ENCODE results near the gene GOLIM4. TPM values are rescaled to one million over a fixed set of nuclear protein-coding genes. Genes with fewer than 3 reads are reported as not detected.

The GOLIM4 gene
- total and polyA plus RNA-seq, 2 experiments from 2014 or later, result 45.3 to 67.2 TPM

- no peaks in the 10 kb centered on the region for H3K9me2 ChIP-seq (replicated peaks; ENCODE audit: insufficient read depth)
- peaks cover 17% of the 10 kb centered on the region for H3K4me1 ChIP-seq (ENCODE audit: insufficient read depth)
- H3K27me3 ChIP-seq, result no peaks in the 10 kb centered on the region
- no peaks in the 10 kb centered on the region for H3K36me3 ChIP-seq (replicated peaks; ENCODE audit: insufficient read depth, low read depth)
- peaks cover 8% of the 10 kb centered on the region for H4K20me1 ChIP-seq (ENCODE audit: insufficient read depth, poor library complexity, severe bottlenecking)
- no peaks in the 10 kb centered on the region for H3K9me3 ChIP-seq (ENCODE audit: low read depth)
- no peak overlapping the region for H3K27ac ChIP-seq
- peaks cover 82% of the 10 kb centered on the region for H3K79me2 ChIP-seq
- H3K4me3 ChIP-seq, result no peak overlapping the region
- no peak for DNase-seq (ENCODE audit: low spot score)
- WGBS (ENCODE audit: low lambda C conversion rate, missing lambda C conversion rate), result 80% methylated on average over 5 of the region's 5 CpGs
- TF ChIP-seq EZH2phosphoT487 (IDR thresholded peaks at IDR 0.05; ENCODE audit: low read depth, severe bottlenecking, unreplicated experiment), result no peak
- no peak for TF ChIP-seq CTCF (IDR thresholded peaks at IDR 0.05; ENCODE audit: poor library complexity)
- TF ChIP-seq EZH2 (IDR thresholded peaks at IDR 0.05; ENCODE audit: borderline replicate concordance), result no peak
- no peak overlapping the region for H2AFZ ChIP-seq
- no peak overlapping the region for H3K4me2 ChIP-seq
Measured at GRCh38 chr3:168048414-168049330, 47.1 kb downstream of the GOLIM4 start.

GRCh38 chr3:168047936-168048335, 47.8 kb downstream of the GOLIM4 start:
- peaks cover 74% of the 10 kb centered on the region for H3K79me2 ChIP-seq
- DNase-seq (ENCODE audit: low spot score), result no peak
- H4K20me1 ChIP-seq (ENCODE audit: insufficient read depth, poor library complexity, severe bottlenecking), result peaks cover 8% of the 10 kb centered on the region
- WGBS (ENCODE audit: low lambda C conversion rate, missing lambda C conversion rate), result 86% methylated on average over 3 of the region's 3 CpGs
- no peaks in the 10 kb centered on the region for H3K9me2 ChIP-seq (replicated peaks; ENCODE audit: insufficient read depth)
- no peak overlapping the region for H3K27ac ChIP-seq
- no peak overlapping the region for H2AFZ ChIP-seq
- H3K4me2 ChIP-seq, result no peak overlapping the region
- TF ChIP-seq CTCF (IDR thresholded peaks at IDR 0.05; ENCODE audit: poor library complexity) (no peak), EZH2phosphoT487 (IDR thresholded peaks at IDR 0.05; ENCODE audit: low read depth, severe bottlenecking, unreplicated experiment) (no peak), EZH2 (IDR thresholded peaks at IDR 0.05; ENCODE audit: borderline replicate concordance) (no peak)
- H3K4me1 ChIP-seq (ENCODE audit: insufficient read depth), result peaks cover 14% of the 10 kb centered on the region
- H3K9me3 ChIP-seq (ENCODE audit: low read depth), result no peaks in the 10 kb centered on the region
- H3K4me3 ChIP-seq, result no peak overlapping the region
- no peaks in the 10 kb centered on the region for H3K27me3 ChIP-seq
- H3K36me3 ChIP-seq (replicated peaks; ENCODE audit: insufficient read depth, low read depth), result no peaks in the 10 kb centered on the region

GRCh38 chr3:168047190-168047795, 48.4 kb downstream of the GOLIM4 start:
- Histone ChIP-seq H4K20me1 (ENCODE audit: insufficient read depth, poor library complexity, severe bottlenecking) (peaks cover 8% of the 10 kb centered on the region), H3K4me1 (ENCODE audit: insufficient read depth) (peaks cover 12% of the 10 kb centered on the region), H3K4me3 (no peak overlapping the region), H3K36me3 (replicated peaks; ENCODE audit: insufficient read depth, low read depth) (no peaks in the 10 kb centered on the region), H3K9me2 (replicated peaks; ENCODE audit: insufficient read depth) (no peaks in the 10 kb centered on the region), H3K4me2 (no peak overlapping the region), H3K27ac (no peak overlapping the region), H2AFZ (no peak overlapping the region), H3K79me2 (peaks cover 68% of the 10 kb centered on the region), H3K9me3 (ENCODE audit: low read depth) (no peaks in the 10 kb centered on the region), H3K27me3 (no peaks in the 10 kb centered on the region)
- 84% methylated on average over 1 of the region's 1 CpG for WGBS (ENCODE audit: low lambda C conversion rate, missing lambda C conversion rate)
- TF ChIP-seq CTCF (IDR thresholded peaks at IDR 0.05; ENCODE audit: poor library complexity), result peak; percentile 94
- TF ChIP-seq EZH2phosphoT487 (IDR thresholded peaks at IDR 0.05; ENCODE audit: low read depth, severe bottlenecking, unreplicated experiment), result no peak
- no peak for TF ChIP-seq EZH2 (IDR thresholded peaks at IDR 0.05; ENCODE audit: borderline replicate concordance)
- peak; percentile 81 for DNase-seq (ENCODE audit: low spot score)
